PFSK-1 (cell line): ENCODE results near the gene MGAT3.

ENCODE experiments used
- FOXP2 ChIP-seq: optimal IDR thresholded peaks from 2 replicates; pipeline ENCODE3; 2011; ENCODE audit warnings: borderline replicate concordance, control low read depth, inconsistent platforms; ENCODE audit not compliant: insufficient read depth; ENCODE audit errors: extremely low read length, extremely low read depth
- POLR2AphosphoS5 ChIP-seq: IDR thresholded peaks from 2 replicates; pipeline ENCODE4 v1.6.1; 2012; ENCODE audit warnings: low read depth, mild to moderate bottlenecking, control low read depth, low read length, moderate library complexity
- SIN3A ChIP-seq: IDR thresholded peaks from 2 replicates; pipeline ENCODE4 v1.6.1; 2012; ENCODE audit warnings: mild to moderate bottlenecking, low read length, moderate library complexity, borderline replicate concordance; ENCODE audit not compliant: insufficient read depth
- TAF1 ChIP-seq: IDR thresholded peaks from 2 replicates; pipeline ENCODE4 v1.6.1; 2012; ENCODE audit warnings: low read length, control low read depth, borderline replicate concordance; ENCODE audit not compliant: insufficient read depth
- TF ChIP-seq, protein P1 (sequence below), 2 experiments: IDR thresholded peaks; 2 replicates each; pipeline versions ENCODE4 v1.6.1 to v1.8.0; 2011 to 2012; ENCODE audit warnings: low read depth in 2 of 2, low read length in 2 of 2, control low read depth in 1 of 2, inconsistent platforms in 1 of 2, mild to moderate bottlenecking in 1 of 2, moderate library complexity in 1 of 2; ENCODE audit not compliant: insufficient read depth in 1 of 2

The MGAT3 gene

DNA sequence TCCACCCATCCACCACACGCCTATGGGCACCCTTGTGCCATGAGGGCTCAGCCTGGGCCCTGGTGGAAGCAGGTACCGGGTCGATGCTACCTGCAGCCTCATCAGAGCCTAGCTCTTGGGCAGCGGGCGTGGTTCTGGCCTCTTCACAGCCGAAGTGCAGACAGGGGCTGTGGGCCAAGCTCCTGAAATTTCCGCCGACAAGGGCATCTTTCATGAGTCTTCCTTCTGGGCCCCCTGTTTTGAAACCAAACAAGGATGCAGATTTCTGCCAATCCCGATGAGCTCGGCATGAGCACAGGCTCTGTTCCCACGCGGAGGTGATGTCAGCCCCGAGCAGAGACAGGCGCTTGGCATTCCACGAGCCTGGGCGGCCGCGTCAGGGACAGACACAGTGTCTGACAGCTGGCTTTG lies 22.6 kb upstream of the MGAT3 start:
- TF ChIP-seq SIN3A (no peak), POLR2AphosphoS5 (no peak), FOXP2 (no peak), TAF1 (no peak)
- TF ChIP-seq, protein P1, sequence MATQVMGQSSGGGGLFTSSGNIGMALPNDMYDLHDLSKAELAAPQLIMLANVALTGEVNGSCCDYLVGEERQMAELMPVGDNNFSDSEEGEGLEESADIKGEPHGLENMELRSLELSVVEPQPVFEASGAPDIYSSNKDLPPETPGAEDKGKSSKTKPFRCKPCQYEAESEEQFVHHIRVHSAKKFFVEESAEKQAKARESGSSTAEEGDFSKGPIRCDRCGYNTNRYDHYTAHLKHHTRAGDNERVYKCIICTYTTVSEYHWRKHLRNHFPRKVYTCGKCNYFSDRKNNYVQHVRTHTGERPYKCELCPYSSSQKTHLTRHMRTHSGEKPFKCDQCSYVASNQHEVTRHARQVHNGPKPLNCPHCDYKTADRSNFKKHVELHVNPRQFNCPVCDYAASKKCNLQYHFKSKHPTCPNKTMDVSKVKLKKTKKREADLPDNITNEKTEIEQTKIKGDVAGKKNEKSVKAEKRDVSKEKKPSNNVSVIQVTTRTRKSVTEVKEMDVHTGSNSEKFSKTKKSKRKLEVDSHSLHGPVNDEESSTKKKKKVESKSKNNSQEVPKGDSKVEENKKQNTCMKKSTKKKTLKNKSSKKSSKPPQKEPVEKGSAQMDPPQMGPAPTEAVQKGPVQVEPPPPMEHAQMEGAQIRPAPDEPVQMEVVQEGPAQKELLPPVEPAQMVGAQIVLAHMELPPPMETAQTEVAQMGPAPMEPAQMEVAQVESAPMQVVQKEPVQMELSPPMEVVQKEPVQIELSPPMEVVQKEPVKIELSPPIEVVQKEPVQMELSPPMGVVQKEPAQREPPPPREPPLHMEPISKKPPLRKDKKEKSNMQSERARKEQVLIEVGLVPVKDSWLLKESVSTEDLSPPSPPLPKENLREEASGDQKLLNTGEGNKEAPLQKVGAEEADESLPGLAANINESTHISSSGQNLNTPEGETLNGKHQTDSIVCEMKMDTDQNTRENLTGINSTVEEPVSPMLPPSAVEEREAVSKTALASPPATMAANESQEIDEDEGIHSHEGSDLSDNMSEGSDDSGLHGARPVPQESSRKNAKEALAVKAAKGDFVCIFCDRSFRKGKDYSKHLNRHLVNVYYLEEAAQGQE (IDR thresholded peaks at IDR 0.05; ENCODE audit: insufficient read depth in 1 of 2, low read depth in 2 of 2, low read length in 2 of 2): no peak

DNA sequence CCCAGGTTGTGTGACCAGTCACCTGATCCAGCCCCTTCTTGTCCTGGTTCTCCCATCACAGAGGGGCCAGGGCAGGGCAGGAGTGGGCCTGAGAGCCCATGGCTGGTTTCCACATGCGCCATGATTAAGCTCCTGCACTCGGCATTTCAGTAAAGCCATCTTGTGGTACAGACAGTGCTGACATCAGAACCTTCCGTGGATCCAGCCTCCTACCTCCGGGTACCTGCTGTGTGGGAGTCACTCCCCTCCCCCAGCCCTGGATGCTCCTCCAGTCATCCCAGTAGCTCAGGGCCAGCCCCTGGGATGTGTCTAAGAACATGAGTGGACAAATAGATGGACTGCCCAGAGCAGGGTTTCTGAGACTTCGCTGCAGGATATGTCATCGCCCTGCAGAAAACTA lies 22.1 kb upstream of the MGAT3 start:
- TF ChIP-seq POLR2AphosphoS5: no peak
- no peak for TF ChIP-seq TAF1
- TF ChIP-seq, protein P1 (IDR thresholded peaks at IDR 0.05; ENCODE audit: insufficient read depth in 1 of 2, low read depth in 2 of 2, low read length in 2 of 2): no peak
- TF ChIP-seq SIN3A: no peak
- no peak for TF ChIP-seq FOXP2

DNA sequence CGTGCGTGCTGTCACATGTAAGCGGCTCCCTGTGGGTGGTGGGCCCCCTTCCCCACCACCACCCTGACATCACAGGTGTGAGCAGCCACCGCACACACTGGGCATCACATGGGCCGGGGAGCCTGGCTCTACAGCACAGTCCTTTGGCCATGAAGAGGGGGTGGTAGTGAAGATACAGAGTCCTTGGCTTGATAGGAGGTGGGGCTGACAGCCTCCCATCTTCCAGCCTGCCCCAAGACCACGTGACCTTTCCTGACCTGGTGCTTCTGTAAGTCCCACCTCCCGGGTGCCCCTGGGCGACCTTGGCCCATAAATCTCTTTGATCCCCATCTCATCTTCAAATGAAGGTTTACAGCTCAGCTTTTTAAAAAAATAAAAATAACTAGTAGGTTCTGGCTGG lies 21.2 kb upstream of the MGAT3 start:
- TF ChIP-seq POLR2AphosphoS5 (no peak), FOXP2 (no peak), TAF1 (no peak), SIN3A (no peak)
- TF ChIP-seq, protein P1 (IDR thresholded peaks at IDR 0.05; ENCODE audit: insufficient read depth in 1 of 2, low read depth in 2 of 2, low read length in 2 of 2): no peak

DNA sequence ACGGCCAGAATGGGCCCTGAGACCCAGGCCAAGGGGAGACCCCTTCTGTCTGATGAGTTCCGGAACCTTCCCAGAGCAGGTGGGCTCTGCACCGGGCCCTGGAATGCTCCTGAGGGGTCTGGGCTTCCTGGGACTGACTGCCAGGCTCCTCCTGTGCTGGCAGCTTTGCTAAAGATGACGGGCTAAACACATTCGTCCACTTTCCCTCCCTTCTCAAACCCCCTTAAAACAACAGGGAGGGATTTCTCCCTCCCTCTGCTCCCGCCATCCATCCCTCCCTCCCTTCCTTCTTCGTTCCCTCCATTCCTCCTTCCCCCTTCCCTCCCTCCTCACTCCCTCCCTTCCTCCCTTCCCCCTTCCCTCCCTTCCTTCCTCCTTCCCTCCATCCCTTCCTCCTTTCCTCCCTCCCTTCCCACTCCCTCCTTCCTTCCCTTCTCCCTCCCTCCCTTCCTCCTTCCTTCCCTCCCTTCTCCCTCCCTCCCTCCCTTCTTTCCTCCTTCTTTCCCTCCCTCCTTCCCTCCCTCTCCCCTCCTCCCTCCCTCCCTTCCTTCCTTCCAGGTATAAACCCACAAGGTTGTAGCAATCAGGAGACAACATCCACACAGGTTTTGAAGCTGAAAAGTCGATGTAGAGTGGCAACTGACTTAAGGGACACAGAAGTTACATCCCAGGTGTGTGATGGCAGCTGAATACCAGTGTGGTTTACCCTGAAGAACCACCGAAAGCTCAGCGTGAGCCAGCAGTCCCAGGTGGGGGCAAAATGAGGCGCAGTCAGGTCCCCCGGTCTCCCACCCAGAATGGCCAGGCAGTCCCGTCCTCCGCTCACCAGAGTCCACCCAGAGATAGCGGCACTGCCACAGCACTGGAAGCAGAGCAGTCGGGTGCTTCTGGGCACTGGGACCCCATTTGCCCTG lies 18.8 kb upstream of the MGAT3 start:
- TF ChIP-seq FOXP2 (no peak), SIN3A (no peak), TAF1 (no peak), POLR2AphosphoS5 (no peak)
- TF ChIP-seq, protein P1 (IDR thresholded peaks at IDR 0.05; ENCODE audit: insufficient read depth in 1 of 2, low read depth in 2 of 2, low read length in 2 of 2): no peak

DNA sequence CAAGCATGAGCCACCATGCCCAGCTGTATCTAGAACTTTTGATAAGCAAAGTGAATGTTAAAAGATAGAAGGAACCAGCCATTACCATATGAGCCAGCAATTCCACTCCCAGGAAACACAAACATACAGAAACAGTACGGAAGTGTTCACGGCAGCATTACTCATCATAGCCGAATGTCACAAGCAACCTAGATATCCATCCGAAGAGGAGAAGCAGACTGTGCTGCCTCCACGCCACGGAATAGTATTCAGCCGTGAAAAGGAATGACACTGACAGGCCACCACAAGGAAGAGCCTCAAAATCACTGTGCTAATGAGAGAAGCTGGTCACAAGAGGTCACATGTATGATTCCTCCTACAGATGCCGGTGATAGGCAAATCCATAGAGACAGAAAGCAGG lies 17.6 kb upstream of the MGAT3 start:
- TF ChIP-seq POLR2AphosphoS5: no peak
- TF ChIP-seq FOXP2: no peak
- TF ChIP-seq, protein P1 (IDR thresholded peaks at IDR 0.05; ENCODE audit: insufficient read depth in 1 of 2, low read depth in 2 of 2, low read length in 2 of 2): no peak
- TF ChIP-seq SIN3A: no peak
- TF ChIP-seq TAF1: no peak
